LNCaP clone FGC (cell line): ENCODE data around the gene ARL4C.
"Not testable (repeated sequence)": the region's sequence is repeated elsewhere in the genome, so short reads cannot be mapped to it uniquely, and the experiment has no call there.

Source experiments
- DNase-seq: peaks from one replicate; pipeline ENCODE4 v3.0.0-alpha.2; 2011; ENCODE audit warnings: low read depth
- H3K4me3 ChIP-seq: 2 replicates; pipeline ENCODE4 v1.5.1; 2011; ENCODE audit warnings: mild to moderate bottlenecking, low read depth, low read length, control low read depth
- CTCF ChIP-seq: IDR thresholded peaks from 2 replicates; pipeline ENCODE4 v1.5.1; 2012; ENCODE audit warnings: mild to moderate bottlenecking; ENCODE audit not compliant: control insufficient read depth, insufficient read depth; ENCODE audit errors: extremely low read depth

Gene ARL4C

GRCh38 chr2:234467289-234467688 lies 29.6 kb downstream of the ARL4C start:
- no peak for TF ChIP-seq CTCF
- no peak for DNase-seq
- H3K4me3 ChIP-seq, result no peak overlapping the region

GRCh38 chr2:234464291-234464645 lies 32.6 kb downstream of the ARL4C start:
- TF ChIP-seq CTCF, result no peak
- DNase-seq, result no peak
- no peak overlapping the region for H3K4me3 ChIP-seq

GRCh38 chr2:234463626-234464290 lies 33.1 kb downstream of the ARL4C start:
- no peak overlapping the region for H3K4me3 ChIP-seq
- no peak for TF ChIP-seq CTCF
- peak; percentile 67 for DNase-seq

GRCh38 chr2:234462218-234462992 lies 34.5 kb downstream of the ARL4C start:
- DNase-seq, result no peak
- no peak overlapping the region for H3K4me3 ChIP-seq
- TF ChIP-seq CTCF, result no peak

GRCh38 chr2:234459401-234460009 lies 37.4 kb downstream of the ARL4C start:
- DNase-seq, result no peak
- TF ChIP-seq CTCF, result no peak
- H3K4me3 ChIP-seq, result no peak overlapping the region

- TF ChIP-seq CTCF, result no peak
- DNase-seq, result no peak
These were observed 38.4 kb downstream of the ARL4C start for GRCh38 chr2:234458466-234458865.

GRCh38 chr2:234457421-234457820 lies 39.5 kb downstream of the ARL4C start:
- TF ChIP-seq CTCF, result no peak
- DNase-seq, result no peak
- H3K4me3 ChIP-seq, result no peak overlapping the region

More at GRCh38 chr2:234458466-234458865, 38.4 kb downstream of the ARL4C start:
- H3K4me3 ChIP-seq, result no peak overlapping the region

GRCh38 chr2:234455246-234455645 lies 41.6 kb downstream of the ARL4C start:
- not testable (repeated sequence) for DNase-seq, H3K4me3 ChIP-seq
